ENCODE data around the gene ACOT2. TPM values are rescaled to one million over a fixed set of nuclear protein-coding genes. Genes with fewer than 3 reads are reported as not detected.
"Not testable (repeated sequence)": the region's sequence is repeated elsewhere in the genome, so short reads cannot be mapped to it uniquely, and the experiment has no call there.

Gene ACOT2
- total RNA-seq, 6 experiments from 2014 or later: 18.4 to 24.0 (median 20.9) TPM

- Mint-ChIP-seq H3K27ac (no peak overlapping the region), H3K36me3 (ENCODE audit: low read depth) (peaks cover 6% of the 10 kb centered on the region), H3K27me3 (ENCODE audit: insufficient read depth) (0 out of 2 replicates have a peak, but pooled peaks cover 2% of the 10 kb centered on the region), H3K9me3 (no peaks in the 10 kb centered on the region), H3K4me1 (ENCODE audit: low read depth) (no peaks in the 10 kb centered on the region), H3K4me3 (no peak overlapping the region)
- no peak for DNase-seq
- no peak for TF ChIP-seq CTCF (IDR thresholded peaks at IDR 0.05)
Measured at GRCh38 chr14:73576391-73576790, 7.4 kb downstream of the ACOT2 start.

DNA sequence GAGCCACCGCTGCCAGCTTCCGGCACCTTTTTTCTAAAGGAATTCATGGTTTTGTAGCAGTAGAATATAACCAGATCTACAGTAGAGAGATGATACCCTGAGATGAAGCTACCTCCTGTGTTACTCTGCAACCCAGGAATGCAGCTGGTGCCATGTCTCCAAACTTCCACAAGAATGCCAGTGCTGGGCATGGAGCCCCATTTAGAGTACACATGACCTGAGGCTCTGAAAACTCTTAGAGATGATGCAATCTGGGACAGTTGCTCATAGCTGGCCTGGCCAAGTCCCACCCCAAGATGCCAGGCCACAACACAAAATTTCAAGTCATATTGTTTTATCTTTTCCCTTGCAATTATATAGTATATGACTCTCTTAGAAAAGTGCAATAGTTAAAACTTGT lies 8.2 kb downstream of the ACOT2 start:
- H3K4me3 Mint-ChIP-seq; H3K9me3 Mint-ChIP-seq; H3K36me3 Mint-ChIP-seq (ENCODE audit: low read depth); H3K27me3 Mint-ChIP-seq (ENCODE audit: insufficient read depth); H3K27ac Mint-ChIP-seq; DNase-seq; H3K4me1 Mint-ChIP-seq (ENCODE audit: low read depth): not testable (repeated sequence)

DNA sequence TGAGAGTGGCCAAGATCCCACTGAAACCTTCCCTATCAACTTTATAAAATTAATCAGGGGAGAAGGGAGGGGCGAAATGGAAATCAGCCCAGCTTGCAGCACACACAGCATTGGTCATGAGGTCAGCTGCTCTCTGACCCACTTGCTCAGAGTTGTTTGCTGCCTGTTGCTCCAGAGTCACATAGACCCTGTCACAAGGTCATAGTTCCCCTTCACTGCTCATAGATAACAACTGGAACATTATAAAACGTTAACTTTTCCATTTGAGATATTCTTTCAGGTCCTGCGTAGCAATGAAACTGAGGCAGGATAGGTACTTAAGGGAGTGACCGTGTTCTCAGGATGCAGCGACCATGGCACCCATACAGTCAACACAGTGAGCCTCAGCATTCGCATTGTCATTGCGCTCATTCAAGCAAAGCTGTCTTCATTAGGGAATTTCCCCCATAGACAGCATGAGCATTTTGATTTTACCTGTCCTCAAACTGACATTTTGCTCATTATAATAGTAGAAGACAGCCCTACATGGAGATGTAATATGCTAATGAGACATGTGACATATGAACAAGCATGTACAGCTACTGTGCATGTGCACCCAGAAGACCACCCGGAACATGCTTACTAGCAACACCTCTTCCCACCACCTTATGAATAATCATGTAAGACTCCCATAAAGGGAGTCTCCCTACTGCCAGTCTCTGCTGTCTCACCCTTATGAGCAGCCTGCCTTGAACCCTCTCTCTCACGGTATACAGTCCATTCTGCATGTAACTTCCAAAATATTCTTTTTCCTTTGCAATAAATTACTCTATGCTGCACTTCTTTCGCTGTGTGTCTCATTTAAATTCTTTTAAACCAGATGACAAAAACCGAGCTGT lies 13.3 kb downstream of the ACOT2 start:
- H3K4me1 Mint-ChIP-seq (ENCODE audit: low read depth); H3K9me3 Mint-ChIP-seq; H3K27me3 Mint-ChIP-seq (ENCODE audit: insufficient read depth); H3K36me3 Mint-ChIP-seq (ENCODE audit: low read depth); DNase-seq; H3K27ac Mint-ChIP-seq; H3K4me3 Mint-ChIP-seq: not testable (repeated sequence)

DNA sequence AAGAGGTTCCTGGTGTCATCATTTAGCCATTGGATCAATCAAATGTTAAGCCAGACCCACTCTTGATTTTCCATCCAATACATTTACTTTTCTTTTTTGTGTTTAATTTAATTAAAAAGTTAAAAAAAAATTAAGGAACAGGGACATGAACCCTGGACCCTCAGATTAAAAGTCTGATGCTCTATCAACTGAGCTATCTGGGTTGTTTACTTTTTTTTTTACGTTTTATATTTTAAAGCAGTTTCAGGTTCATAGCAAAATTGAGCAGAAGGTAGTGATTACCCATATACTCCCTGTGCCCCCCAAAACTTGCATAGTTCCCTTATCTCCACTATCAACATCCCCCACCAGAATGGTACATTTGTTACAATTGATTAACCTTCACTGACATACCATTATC lies 19.7 kb downstream of the ACOT2 start:
- Mint-ChIP-seq H3K9me3 (peaks cover 5% of the 10 kb centered on the region; the same call in 1 of the 2 replicates), H3K27ac (no peak overlapping the region), H3K36me3 (ENCODE audit: low read depth) (no peaks in the 10 kb centered on the region; the same call in 1 of the 2 replicates), H3K4me1 (ENCODE audit: low read depth) (no peaks in the 10 kb centered on the region), H3K4me3 (no peak overlapping the region), H3K27me3 (ENCODE audit: insufficient read depth) (peaks cover 11% of the 10 kb centered on the region; the same call in 1 of the 2 replicates)
- TF ChIP-seq CTCF (IDR thresholded peaks at IDR 0.05): no peak
- no peak for DNase-seq

DNA sequence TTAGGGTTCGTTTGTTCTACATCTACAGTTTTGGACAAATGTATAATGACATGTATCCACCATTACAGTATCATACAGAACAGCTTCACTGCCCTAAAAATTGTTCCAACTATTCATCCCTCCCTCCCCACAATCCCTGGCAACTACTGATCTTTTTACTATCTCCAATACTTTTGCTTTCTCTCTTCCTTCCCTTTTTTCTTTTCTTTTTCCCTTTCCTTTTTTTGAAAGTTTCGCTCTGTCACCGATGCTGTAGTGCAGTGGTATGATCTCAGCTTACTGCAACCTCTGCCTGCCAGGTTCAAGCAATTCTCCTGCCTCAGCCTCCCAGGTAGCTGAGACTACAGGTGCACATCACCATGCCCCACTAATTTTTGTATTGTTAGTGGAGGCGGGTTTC lies 20.1 kb downstream of the ACOT2 start:
- H3K9me3 Mint-ChIP-seq: peaks cover 5% of the 10 kb centered on the region; the same call in 1 of the 2 replicates
- DNase-seq: no peak
- no peak for TF ChIP-seq CTCF (IDR thresholded peaks at IDR 0.05)
- no peaks in the 10 kb centered on the region for H3K4me1 Mint-ChIP-seq (ENCODE audit: low read depth)
- H3K27ac Mint-ChIP-seq: no peak overlapping the region
- no peak overlapping the region for H3K4me3 Mint-ChIP-seq
- peaks cover 11% of the 10 kb centered on the region; the same call in 1 of the 2 replicates for H3K27me3 Mint-ChIP-seq (ENCODE audit: insufficient read depth)
- H3K36me3 Mint-ChIP-seq (ENCODE audit: low read depth): no peaks in the 10 kb centered on the region; the same call in 1 of the 2 replicates

- not testable (repeated sequence) for H3K27me3 Mint-ChIP-seq (ENCODE audit: insufficient read depth); H3K36me3 Mint-ChIP-seq (ENCODE audit: low read depth)
Measured at GRCh38 chr14:73590673-73591004, 21.6 kb downstream of the ACOT2 start.

DNA sequence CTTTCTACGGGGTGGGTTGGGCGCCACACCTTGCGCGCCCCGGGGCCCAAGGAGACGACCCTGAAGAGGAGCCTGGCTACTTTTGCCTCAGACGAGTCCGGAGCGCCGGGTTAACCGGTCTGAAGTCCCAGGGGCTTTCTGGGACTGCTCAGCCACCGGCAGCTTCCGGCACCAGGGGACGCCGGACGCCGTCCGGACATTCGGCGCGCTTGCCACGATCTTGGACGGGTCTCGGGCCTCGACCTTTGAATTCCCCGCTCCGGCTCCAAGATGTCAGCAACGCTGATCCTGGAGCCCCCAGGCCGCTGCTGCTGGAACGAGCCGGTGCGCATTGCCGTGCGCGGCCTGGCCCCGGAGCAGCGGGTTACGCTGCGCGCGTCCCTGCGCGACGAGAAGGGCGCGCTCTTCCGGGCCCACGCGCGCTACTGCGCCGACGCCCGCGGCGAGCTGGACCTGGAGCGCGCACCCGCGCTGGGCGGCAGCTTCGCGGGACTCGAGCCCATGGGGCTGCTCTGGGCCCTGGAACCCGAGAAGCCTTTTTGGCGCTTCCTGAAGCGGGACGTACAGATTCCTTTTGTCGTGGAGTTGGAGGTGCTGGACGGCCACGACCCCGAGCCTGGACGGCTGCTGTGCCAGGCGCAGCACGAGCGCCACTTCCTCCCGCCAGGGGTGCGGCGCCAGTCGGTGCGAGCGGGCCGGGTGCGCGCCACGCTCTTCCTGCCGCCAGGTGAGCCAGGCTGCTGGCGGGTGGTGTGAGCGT lies 22.9 kb downstream of the ACOT2 start, which contains the start of gene ACOT4:
TSS of gene ACOT4 (plus strand) at position 184 of the 760 bp plus-strand sequence. CDS start at position 271, 87 bp downstream.
- Mint-ChIP-seq H3K27ac (no peak within 1 kb of the TSS), H3K27me3 (ENCODE audit: insufficient read depth) (peaks cover 9% of the 10 kb centered on the region; the same call in 1 of the 2 replicates), H3K9me3 (peaks cover 5% of the 10 kb centered on the region; the same call in 1 of the 2 replicates)

More at GRCh38 chr14:73590673-73591004, 21.6 kb downstream of the ACOT2 start:
- not testable (repeated sequence) for H3K4me3 Mint-ChIP-seq; H3K9me3 Mint-ChIP-seq; H3K4me1 Mint-ChIP-seq (ENCODE audit: low read depth); DNase-seq; H3K27ac Mint-ChIP-seq

More for the DNA sequence above, 22.9 kb downstream of the ACOT2 start, which contains the start of gene ACOT4:
- no peak for TF ChIP-seq CTCF (IDR thresholded peaks at IDR 0.05)
- no peaks in the 10 kb centered on the region for H3K4me1 Mint-ChIP-seq (ENCODE audit: low read depth)
- H3K4me3 Mint-ChIP-seq: no peak within 1 kb of the TSS
- H3K36me3 Mint-ChIP-seq (ENCODE audit: low read depth): no peaks in the 10 kb centered on the region; the same call in 1 of the 2 replicates
- no peak for DNase-seq

All from HFFc6 (cell line).